Fibroblast of gingiva (primary cell): Measurements from ENCODE around the gene PYHIN1.
"Not testable (repeated sequence)": the region's sequence is repeated elsewhere in the genome, so short reads cannot be mapped to it uniquely, and the experiment has no call there.

Experiments
- DNase-seq: peaks from one replicate; pipeline ENCODE4 v3.0.0-alpha.2; 2011; ENCODE audit warnings: low read depth

PYHIN1 gene

GRCh38 chr1:158983235-158983634 lies 51.9 kb downstream of the PYHIN1 start:
- no peak for DNase-seq

GRCh38 chr1:158984386-158984785 lies 53.0 kb downstream of the PYHIN1 start:
- DNase-seq, result no peak

GRCh38 chr1:158989424-158989823 lies 58.1 kb downstream of the PYHIN1 start:
- no peak for DNase-seq

GRCh38 chr1:158992787-158993312 lies 61.5 kb downstream of the PYHIN1 start:
- DNase-seq, result no peak

GRCh38 chr1:158996998-158997397 lies 65.6 kb downstream of the PYHIN1 start:
- no peak for DNase-seq

GRCh38 chr1:158998037-158998780 lies 66.9 kb downstream of the PYHIN1 start:
- no peak for DNase-seq

- DNase-seq, result peak; percentile 62
These were observed 67.4 kb downstream of the PYHIN1 start for GRCh38 chr1:158998781-158999161.

- DNase-seq, result peak; percentile 98
These were observed 68.1 kb downstream of the PYHIN1 start for GRCh38 chr1:158999316-159000069.

- no peak for DNase-seq
These were observed 68.7 kb downstream of the PYHIN1 start for GRCh38 chr1:159000070-159000409.

GRCh38 chr1:159000625-159001024 lies 69.3 kb downstream of the PYHIN1 start:
- peak; percentile 92 for DNase-seq

GRCh38 chr1:159005161-159005560 lies 73.8 kb downstream of the PYHIN1 start:
- peak; percentile 35 for DNase-seq

- peak; percentile 87 for DNase-seq
These were observed 74.3 kb downstream of the PYHIN1 start for GRCh38 chr1:159005676-159006075.

GRCh38 chr1:159006210-159006807 lies 75.0 kb downstream of the PYHIN1 start:
- not testable (repeated sequence) for DNase-seq

- DNase-seq, result no peak
These were observed 76.4 kb downstream of the PYHIN1 start for GRCh38 chr1:159007726-159008125.

- no peak for DNase-seq
These were observed 77.4 kb downstream of the PYHIN1 start for GRCh38 chr1:159008744-159009188.

GRCh38 chr1:159009287-159009686 lies 77.9 kb downstream of the PYHIN1 start:
- no peak for DNase-seq

- DNase-seq, result peak; percentile 94
These were observed 78.5 kb downstream of the PYHIN1 start, which contains the start of gene IFI16 for GRCh38 chr1:159009704-159010361. Gene IFI16 (plus strand): TSS chr1:159009907. CDS start chr1:159014681, 4,774 bp downstream.

GRCh38 chr1:159010391-159010790 lies 79.0 kb downstream of the PYHIN1 start:
- no peak for DNase-seq

- DNase-seq, result peak; percentile 56
These were observed 79.6 kb downstream of the PYHIN1 start for GRCh38 chr1:159011001-159011400.

GRCh38 chr1:159011751-159012150 lies 80.4 kb downstream of the PYHIN1 start:
- DNase-seq, result no peak

GRCh38 chr1:159012495-159012894 lies 81.1 kb downstream of the PYHIN1 start:
- DNase-seq, result peak; percentile 40

- no peak for DNase-seq
These were observed 82.7 kb downstream of the PYHIN1 start for GRCh38 chr1:159014003-159014571.
